K562 (cell line): ENCODE results near the gene SPINK4. TPM values are rescaled to one million over a fixed set of nuclear protein-coding genes. Genes with fewer than 3 reads are reported as not detected.

Experiments
- BCL6 ChIP-seq: fragments of 250-450 bp; sonication (Bioruptor Pico); IDR thresholded peaks from 2 replicates; pipeline ENCODE4 v1.4.0; 2020
- BMI1 ChIP-seq: fragments of 150-350 bp; IDR thresholded peaks from 2 replicates; pipeline ENCODE4 v1.6.1; 2014; ENCODE audit warnings: low read length
- HCFC1 ChIP-seq: IDR thresholded peaks from 2 replicates; pipeline ENCODE4 v1.6.1; 2012; ENCODE audit warnings: low read depth, low read length, improper control_type of control experiment
- KDM1A ChIP-seq, 2 experiments: fragments of 450-650 bp; IDR thresholded peaks; 2 replicates each; pipeline ENCODE4 v1.6.1; 2016; ENCODE audit warnings: mild to moderate bottlenecking in 2 of 2
- MAZ ChIP-seq, 2 experiments: fragments of 450-650 bp in 1 of 2; sonication (generic) in 1 of 2; formaldehyde crosslinking; IDR thresholded peaks in 1 of 2; conservative IDR thresholded peaks in 1 of 2; 2 replicates each; pipeline versions ENCODE4 v1.4.0 to v1.5.0; 2020; ENCODE audit warnings: mild to moderate bottlenecking in 1 of 2, missing genetic modification reagents in 1 of 2
- PCBP1 ChIP-seq: fragments of 200-400 bp; formaldehyde crosslinking; IDR thresholded peaks from 2 replicates; pipeline ENCODE4 v1.6.1; 2018; ENCODE audit warnings: mild to moderate bottlenecking, low read depth, low read length; ENCODE audit not compliant: poor library complexity, severe bottlenecking
- SMAD3 ChIP-seq: fragments of 450-650 bp; formaldehyde crosslinking; conservative IDR thresholded peaks from 2 replicates; pipeline ENCODE4 v1.4.0; 2020; ENCODE audit warnings: mild to moderate bottlenecking
- ZBTB1 ChIP-seq: sonication (generic); formaldehyde crosslinking; IDR thresholded peaks from 2 replicates; pipeline ENCODE4 v1.8.1; 2023; ENCODE audit warnings: missing genetic modification reagents, low read depth, mild to moderate bottlenecking, borderline replicate concordance
- ZNF584 ChIP-seq: fragments of 200-800 bp; sonication (Bioruptor generic); IDR thresholded peaks from 2 replicates; pipeline ENCODE4 v1.6.1; 2016; ENCODE audit warnings: low read depth, mild to moderate bottlenecking, missing genetic modification characterization, missing compliant biosample characterization
- polyA plus RNA-seq, 8 experiments: library from polyadenylated mRNA; depleted of rRNA in 4 of 8; stranded (reverse) in 5 of 8; unstranded in 3 of 8; fragments of >200 nt; fragmentation: Nextera tagmentation in 2 of 8; fragmentation: Illumina TruSeq in 1 of 8; extraction: Ambion mirVana in 2 of 8; extraction: Trizol in 1 of 8; gene quantifications; 2 replicates each; pipeline versions ENCODE4 v1.2.1 to v1.2.3, GENCODE V29; 2011 to 2014; ENCODE audit warnings: inconsistent platforms in 1 of 8, missing spikeins in 1 of 8
- total RNA-seq, 7 experiments: library from RNA; depleted of rRNA in 6 of 7; stranded (reverse); fragments of >200 nt in 6 of 7; fragmentation: Illumina TruSeq in 2 of 7; extraction: Trizol in 2 of 7; gene quantifications; 2 replicates each; pipeline versions ENCODE4 v1.2.1 to v1.2.3, GENCODE V29; 2011 to 2021; ENCODE audit warnings: low replicate concordance in 1 of 7
- TF ChIP-seq, protein P1 (sequence below): fragments of 250-450 bp; sonication (Bioruptor Pico); IDR thresholded peaks from 2 replicates; pipeline ENCODE4 v1.9.0; 2021; ENCODE audit warnings: mild to moderate bottlenecking, inconsistent platforms
- TF ChIP-seq, protein P2 (sequence below), 2 experiments: IDR thresholded peaks; 2 replicates each; pipeline ENCODE4 v1.6.1; 2011; ENCODE audit warnings: borderline replicate concordance in 1 of 2, control low read depth in 1 of 2, low read depth in 1 of 2, low read length in 1 of 2, mild to moderate bottlenecking in 1 of 2, mixed read lengths in 1 of 2, moderate library complexity in 1 of 2; ENCODE audit not compliant: insufficient read depth in 1 of 2, insufficient read length in 1 of 2, poor library complexity in 1 of 2, severe bottlenecking in 1 of 2; ENCODE audit errors: extremely low read depth in 1 of 2
- TF ChIP-seq, protein P3 (sequence below): fragments of 250-450 bp; sonication (Bioruptor Pico); IDR thresholded peaks from 2 replicates; pipeline ENCODE4 v1.9.0; 2021; ENCODE audit warnings: mild to moderate bottlenecking
- TF ChIP-seq, protein P4 (sequence below): fragments of 450-650 bp; IDR thresholded peaks from 2 replicates; pipeline ENCODE4 v1.7.1; 2018; ENCODE audit warnings: mild to moderate bottlenecking, low read depth; ENCODE audit not compliant: partially characterized antibody
- TF ChIP-seq, protein P5 (sequence below), 2 experiments: fragments of 250-450 bp in 1 of 2; fragments of 450-650 bp in 1 of 2; sonication (Bioruptor Pico) in 1 of 2; IDR thresholded peaks; 2 replicates each; pipeline versions ENCODE4 v1.6.1 to v1.8.0; 2016 to 2021; ENCODE audit warnings: mild to moderate bottlenecking in 2 of 2, moderate library complexity in 2 of 2, missing compliant biosample characterization in 1 of 2, missing genetic modification characterization in 1 of 2

The SPINK4 gene
- total and polyA plus RNA-seq, 9 of the 15 experiments (the other 6 are each of a cell fraction or from before 2014, with no cell fraction given), result 0.74 to 5.5 (median 2.1) TPM; not detected in 2

DNA sequence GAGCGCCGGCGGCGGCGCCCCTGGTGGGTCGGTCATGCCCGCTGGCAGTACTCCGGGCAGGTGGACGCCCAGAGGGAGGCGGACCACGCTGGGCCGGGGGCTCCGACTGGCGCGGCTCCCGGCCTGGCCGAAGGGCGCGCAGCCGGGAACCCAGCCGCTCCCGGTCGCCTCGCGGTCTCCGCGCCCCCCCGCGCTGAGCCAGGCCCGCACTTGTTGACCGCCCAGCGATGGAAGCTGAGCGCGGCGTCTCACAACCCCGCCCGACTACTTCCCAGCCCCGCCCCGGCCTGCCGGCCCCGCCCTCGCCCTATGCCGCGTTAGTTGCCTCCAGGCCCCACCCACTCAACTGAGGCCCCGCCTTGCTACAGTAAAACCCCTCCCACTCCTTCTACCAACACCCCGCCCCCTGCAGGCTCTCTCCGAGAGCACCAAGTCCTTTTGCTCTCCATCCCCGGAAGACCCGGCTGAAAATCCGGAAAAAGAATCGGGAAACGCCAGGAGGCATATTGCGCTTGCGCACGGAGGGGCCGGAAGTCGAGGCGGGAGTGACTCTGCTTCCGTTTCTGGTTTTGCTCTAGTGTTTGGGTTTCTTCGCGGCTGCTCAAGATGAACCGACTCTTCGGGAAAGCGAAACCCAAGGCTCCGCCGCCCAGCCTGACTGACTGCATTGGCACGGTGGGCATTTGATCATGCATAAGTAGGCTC is 24.7 kb downstream of the SPINK4 start, which contains the start of the genes BAG1 and CHMP5 (continued):
- TF ChIP-seq, protein P1, sequence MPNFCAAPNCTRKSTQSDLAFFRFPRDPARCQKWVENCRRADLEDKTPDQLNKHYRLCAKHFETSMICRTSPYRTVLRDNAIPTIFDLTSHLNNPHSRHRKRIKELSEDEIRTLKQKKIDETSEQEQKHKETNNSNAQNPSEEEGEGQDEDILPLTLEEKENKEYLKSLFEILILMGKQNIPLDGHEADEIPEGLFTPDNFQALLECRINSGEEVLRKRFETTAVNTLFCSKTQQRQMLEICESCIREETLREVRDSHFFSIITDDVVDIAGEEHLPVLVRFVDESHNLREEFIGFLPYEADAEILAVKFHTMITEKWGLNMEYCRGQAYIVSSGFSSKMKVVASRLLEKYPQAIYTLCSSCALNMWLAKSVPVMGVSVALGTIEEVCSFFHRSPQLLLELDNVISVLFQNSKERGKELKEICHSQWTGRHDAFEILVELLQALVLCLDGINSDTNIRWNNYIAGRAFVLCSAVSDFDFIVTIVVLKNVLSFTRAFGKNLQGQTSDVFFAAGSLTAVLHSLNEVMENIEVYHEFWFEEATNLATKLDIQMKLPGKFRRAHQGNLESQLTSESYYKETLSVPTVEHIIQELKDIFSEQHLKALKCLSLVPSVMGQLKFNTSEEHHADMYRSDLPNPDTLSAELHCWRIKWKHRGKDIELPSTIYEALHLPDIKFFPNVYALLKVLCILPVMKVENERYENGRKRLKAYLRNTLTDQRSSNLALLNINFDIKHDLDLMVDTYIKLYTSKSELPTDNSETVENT, result peak; percentile 71; the same call in 1 of the 2 replicates
- TF ChIP-seq, protein P2, sequence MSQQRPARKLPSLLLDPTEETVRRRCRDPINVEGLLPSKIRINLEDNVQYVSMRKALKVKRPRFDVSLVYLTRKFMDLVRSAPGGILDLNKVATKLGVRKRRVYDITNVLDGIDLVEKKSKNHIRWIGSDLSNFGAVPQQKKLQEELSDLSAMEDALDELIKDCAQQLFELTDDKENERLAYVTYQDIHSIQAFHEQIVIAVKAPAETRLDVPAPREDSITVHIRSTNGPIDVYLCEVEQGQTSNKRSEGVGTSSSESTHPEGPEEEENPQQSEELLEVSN (IDR thresholded peaks at IDR 0.05; ENCODE audit: borderline replicate concordance in 1 of 2, extremely low read depth in 1 of 2, insufficient read depth in 1 of 2, insufficient read length in 1 of 2, low read depth in 1 of 2, low read length in 1 of 2, poor library complexity in 1 of 2, severe bottlenecking in 1 of 2), result peak in 1 of 2 experiments; percentile 20
- TF ChIP-seq HCFC1, result peak; percentile 61
- TF ChIP-seq PCBP1, result no peak
- no peak for TF ChIP-seq KDM1A (IDR thresholded peaks at IDR 0.05)
- no peak for TF ChIP-seq SMAD3 (CRISPR knock-in tag)
- no peak for TF ChIP-seq BMI1
- TF ChIP-seq, protein P3, sequence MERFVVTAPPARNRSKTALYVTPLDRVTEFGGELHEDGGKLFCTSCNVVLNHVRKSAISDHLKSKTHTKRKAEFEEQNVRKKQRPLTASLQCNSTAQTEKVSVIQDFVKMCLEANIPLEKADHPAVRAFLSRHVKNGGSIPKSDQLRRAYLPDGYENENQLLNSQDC (CRISPR knock-in tag), result no peak
- TF ChIP-seq, protein P4, sequence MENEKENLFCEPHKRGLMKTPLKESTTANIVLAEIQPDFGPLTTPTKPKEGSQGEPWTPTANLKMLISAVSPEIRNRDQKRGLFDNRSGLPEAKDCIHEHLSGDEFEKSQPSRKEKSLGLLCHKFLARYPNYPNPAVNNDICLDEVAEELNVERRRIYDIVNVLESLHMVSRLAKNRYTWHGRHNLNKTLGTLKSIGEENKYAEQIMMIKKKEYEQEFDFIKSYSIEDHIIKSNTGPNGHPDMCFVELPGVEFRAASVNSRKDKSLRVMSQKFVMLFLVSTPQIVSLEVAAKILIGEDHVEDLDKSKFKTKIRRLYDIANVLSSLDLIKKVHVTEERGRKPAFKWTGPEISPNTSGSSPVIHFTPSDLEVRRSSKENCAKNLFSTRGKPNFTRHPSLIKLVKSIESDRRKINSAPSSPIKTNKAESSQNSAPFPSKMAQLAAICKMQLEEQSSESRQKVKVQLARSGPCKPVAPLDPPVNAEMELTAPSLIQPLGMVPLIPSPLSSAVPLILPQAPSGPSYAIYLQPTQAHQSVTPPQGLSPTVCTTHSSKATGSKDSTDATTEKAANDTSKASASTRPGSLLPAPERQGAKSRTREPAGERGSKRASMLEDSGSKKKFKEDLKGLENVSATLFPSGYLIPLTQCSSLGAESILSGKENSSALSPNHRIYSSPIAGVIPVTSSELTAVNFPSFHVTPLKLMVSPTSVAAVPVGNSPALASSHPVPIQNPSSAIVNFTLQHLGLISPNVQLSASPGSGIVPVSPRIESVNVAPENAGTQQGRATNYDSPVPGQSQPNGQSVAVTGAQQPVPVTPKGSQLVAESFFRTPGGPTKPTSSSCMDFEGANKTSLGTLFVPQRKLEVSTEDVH, result peak; percentile 68
- TF ChIP-seq MAZ (CRISPR knock-in tag; conservative IDR thresholded peaks at IDR 0.05 in 1 of 2, IDR thresholded peaks at IDR 0.05 in 1 of 2), result peak; percentile 68 to 82; a peak in 3 of 4 replicates
- TF ChIP-seq ZBTB1 (CRISPR knock-in tag), result no peak
- no peak for TF ChIP-seq BCL6 (CRISPR knock-in tag)
- TF ChIP-seq, protein P5, sequence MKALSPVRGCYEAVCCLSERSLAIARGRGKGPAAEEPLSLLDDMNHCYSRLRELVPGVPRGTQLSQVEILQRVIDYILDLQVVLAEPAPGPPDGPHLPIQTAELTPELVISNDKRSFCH (CRISPR knock-in tag; IDR thresholded peaks at IDR 0.05), result no peak
- TF ChIP-seq, protein P5 (tag; IDR thresholded peaks at IDR 0.05), result no peak
- no peak for TF ChIP-seq ZNF584 (CRISPR knock-in tag)
